ENCODE measurements around the gene RRP8.

Gene RRP8

DNA sequence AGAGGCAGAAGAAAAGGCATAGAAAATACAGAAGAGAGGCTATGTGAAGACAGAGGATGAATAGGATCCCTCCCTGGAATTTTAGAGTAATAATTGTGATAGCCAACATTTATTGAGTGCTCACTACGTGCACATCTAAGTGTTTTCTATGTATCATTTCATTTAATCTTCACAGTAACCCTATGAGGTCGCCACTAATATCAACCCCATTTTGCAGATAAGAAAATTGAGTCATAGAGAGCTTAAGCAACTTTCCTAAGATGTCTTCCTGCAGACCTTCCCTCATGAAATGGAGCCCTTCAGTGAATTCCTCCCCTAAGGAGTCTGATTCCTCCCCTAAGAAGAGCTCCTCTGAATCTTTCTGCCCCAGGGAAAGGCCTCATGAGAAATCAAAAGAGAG lies 38.1 kb downstream of the RRP8 start:
- TF ChIP-seq EP300 (IDR thresholded peaks at IDR 0.05; ENCODE audit: borderline replicate concordance) (no peak), TCF12 (IDR thresholded peaks at IDR 0.05; ENCODE audit: low read depth) (no peak), CEBPB (IDR thresholded peaks at IDR 0.05) (no peak), RAD21 (IDR thresholded peaks at IDR 0.05; ENCODE audit: low read depth) (no peak), NFIC (IDR thresholded peaks at IDR 0.05) (no peak), TAF1 (IDR thresholded peaks at IDR 0.05; ENCODE audit: low read depth) (no peak), YY1 (IDR thresholded peaks at IDR 0.05; ENCODE audit: low read depth) (no peak)
- TF ChIP-seq, protein P1, sequence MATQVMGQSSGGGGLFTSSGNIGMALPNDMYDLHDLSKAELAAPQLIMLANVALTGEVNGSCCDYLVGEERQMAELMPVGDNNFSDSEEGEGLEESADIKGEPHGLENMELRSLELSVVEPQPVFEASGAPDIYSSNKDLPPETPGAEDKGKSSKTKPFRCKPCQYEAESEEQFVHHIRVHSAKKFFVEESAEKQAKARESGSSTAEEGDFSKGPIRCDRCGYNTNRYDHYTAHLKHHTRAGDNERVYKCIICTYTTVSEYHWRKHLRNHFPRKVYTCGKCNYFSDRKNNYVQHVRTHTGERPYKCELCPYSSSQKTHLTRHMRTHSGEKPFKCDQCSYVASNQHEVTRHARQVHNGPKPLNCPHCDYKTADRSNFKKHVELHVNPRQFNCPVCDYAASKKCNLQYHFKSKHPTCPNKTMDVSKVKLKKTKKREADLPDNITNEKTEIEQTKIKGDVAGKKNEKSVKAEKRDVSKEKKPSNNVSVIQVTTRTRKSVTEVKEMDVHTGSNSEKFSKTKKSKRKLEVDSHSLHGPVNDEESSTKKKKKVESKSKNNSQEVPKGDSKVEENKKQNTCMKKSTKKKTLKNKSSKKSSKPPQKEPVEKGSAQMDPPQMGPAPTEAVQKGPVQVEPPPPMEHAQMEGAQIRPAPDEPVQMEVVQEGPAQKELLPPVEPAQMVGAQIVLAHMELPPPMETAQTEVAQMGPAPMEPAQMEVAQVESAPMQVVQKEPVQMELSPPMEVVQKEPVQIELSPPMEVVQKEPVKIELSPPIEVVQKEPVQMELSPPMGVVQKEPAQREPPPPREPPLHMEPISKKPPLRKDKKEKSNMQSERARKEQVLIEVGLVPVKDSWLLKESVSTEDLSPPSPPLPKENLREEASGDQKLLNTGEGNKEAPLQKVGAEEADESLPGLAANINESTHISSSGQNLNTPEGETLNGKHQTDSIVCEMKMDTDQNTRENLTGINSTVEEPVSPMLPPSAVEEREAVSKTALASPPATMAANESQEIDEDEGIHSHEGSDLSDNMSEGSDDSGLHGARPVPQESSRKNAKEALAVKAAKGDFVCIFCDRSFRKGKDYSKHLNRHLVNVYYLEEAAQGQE (IDR thresholded peaks at IDR 0.05; ENCODE audit: low read depth), result no peak
- TF ChIP-seq, protein P2, sequence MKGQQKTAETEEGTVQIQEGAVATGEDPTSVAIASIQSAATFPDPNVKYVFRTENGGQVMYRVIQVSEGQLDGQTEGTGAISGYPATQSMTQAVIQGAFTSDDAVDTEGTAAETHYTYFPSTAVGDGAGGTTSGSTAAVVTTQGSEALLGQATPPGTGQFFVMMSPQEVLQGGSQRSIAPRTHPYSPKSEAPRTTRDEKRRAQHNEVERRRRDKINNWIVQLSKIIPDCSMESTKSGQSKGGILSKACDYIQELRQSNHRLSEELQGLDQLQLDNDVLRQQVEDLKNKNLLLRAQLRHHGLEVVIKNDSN (IDR thresholded peaks at IDR 0.05), result no peak
- TF ChIP-seq, protein P3, sequence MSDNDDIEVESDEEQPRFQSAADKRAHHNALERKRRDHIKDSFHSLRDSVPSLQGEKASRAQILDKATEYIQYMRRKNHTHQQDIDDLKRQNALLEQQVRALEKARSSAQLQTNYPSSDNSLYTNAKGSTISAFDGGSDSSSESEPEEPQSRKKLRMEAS (IDR thresholded peaks at IDR 0.05), result no peak

DNA sequence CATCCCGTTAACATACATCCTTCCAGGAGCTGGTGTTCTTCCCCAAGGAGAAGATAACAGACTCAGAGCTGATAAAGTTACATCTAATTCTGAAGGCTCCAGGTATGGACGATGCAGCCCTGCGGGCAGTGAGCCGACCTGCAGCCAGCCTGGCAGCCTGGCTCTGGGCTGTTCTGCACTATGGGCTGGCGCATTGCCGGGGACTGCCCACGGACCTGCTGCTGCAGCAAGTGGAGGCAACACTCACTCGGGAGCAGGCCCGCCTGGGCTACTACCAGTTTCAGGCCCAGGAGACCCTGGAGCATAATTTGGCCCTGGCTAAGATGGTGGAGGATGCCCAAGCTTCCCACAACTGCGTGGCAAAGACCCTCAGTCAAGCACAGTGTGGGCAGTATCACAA lies 39.7 kb downstream of the RRP8 start:
- TF ChIP-seq, protein P1 (IDR thresholded peaks at IDR 0.05; ENCODE audit: low read depth), result no peak
- TF ChIP-seq CEBPB (IDR thresholded peaks at IDR 0.05), result no peak
- no peak for TF ChIP-seq TCF12 (IDR thresholded peaks at IDR 0.05; ENCODE audit: low read depth)
- no peak for TF ChIP-seq RAD21 (IDR thresholded peaks at IDR 0.05; ENCODE audit: low read depth)
- TF ChIP-seq ZBTB7A (IDR thresholded peaks at IDR 0.05; ENCODE audit: low read depth), result no peak
- TF ChIP-seq, protein P2 (IDR thresholded peaks at IDR 0.05), result no peak
- TF ChIP-seq, protein P3 (IDR thresholded peaks at IDR 0.05), result no peak
- no peak for TF ChIP-seq YY1 (IDR thresholded peaks at IDR 0.05; ENCODE audit: low read depth)
- TF ChIP-seq NFIC (IDR thresholded peaks at IDR 0.05), result no peak
- no peak for TF ChIP-seq EP300 (IDR thresholded peaks at IDR 0.05; ENCODE audit: borderline replicate concordance)
- TF ChIP-seq CREB1 (IDR thresholded peaks at IDR 0.05; ENCODE audit: low read depth), result no peak
- TF ChIP-seq TEAD4 (IDR thresholded peaks at IDR 0.05), result no peak
- TF ChIP-seq TAF1 (IDR thresholded peaks at IDR 0.05; ENCODE audit: low read depth), result no peak
- no peak for TF ChIP-seq EGR1 (IDR thresholded peaks at IDR 0.05)
- TF ChIP-seq FOXM1 (IDR thresholded peaks at IDR 0.05; ENCODE audit: borderline replicate concordance, low read depth), result no peak

DNA sequence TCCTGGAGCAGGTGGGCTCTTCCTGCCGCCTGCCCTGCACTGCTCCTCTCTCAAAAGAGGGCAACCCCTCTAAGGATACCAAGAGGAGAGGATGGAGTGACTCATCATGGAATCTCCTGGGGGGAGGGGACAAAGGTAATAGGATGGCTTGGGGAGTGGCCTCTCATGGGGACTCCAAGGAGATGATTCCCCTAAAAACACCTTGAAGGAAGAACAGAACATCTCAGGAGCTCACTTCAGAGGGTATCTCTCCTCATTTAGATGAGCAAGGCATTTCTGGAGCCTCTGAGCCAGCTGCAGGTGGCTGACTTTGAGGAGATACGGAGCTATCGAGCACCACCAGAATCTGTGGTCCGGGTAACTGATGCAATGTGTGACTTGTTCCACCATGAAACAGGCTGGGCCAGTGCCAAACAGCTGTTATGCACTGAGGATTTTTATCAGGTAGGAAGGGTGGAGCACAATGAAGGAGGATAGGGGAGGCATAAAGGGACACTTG lies 40.2 kb downstream of the RRP8 start:
- TF ChIP-seq CREB1 (IDR thresholded peaks at IDR 0.05; ENCODE audit: low read depth), result no peak
- no peak for TF ChIP-seq YY1 (IDR thresholded peaks at IDR 0.05; ENCODE audit: low read depth)
- TF ChIP-seq EGR1 (IDR thresholded peaks at IDR 0.05), result no peak
- no peak for TF ChIP-seq TEAD4 (IDR thresholded peaks at IDR 0.05)
- no peak for TF ChIP-seq TAF1 (IDR thresholded peaks at IDR 0.05; ENCODE audit: low read depth)
- TF ChIP-seq EP300 (IDR thresholded peaks at IDR 0.05; ENCODE audit: borderline replicate concordance), result no peak
- no peak for TF ChIP-seq TCF12 (IDR thresholded peaks at IDR 0.05; ENCODE audit: low read depth)
- TF ChIP-seq CEBPB (IDR thresholded peaks at IDR 0.05), result no peak
- TF ChIP-seq, protein P2 (IDR thresholded peaks at IDR 0.05), result no peak
- no peak for TF ChIP-seq NFIC (IDR thresholded peaks at IDR 0.05)
- TF ChIP-seq, protein P3 (IDR thresholded peaks at IDR 0.05), result no peak
- TF ChIP-seq RAD21 (IDR thresholded peaks at IDR 0.05; ENCODE audit: low read depth), result no peak
- TF ChIP-seq ZBTB7A (IDR thresholded peaks at IDR 0.05; ENCODE audit: low read depth), result no peak
- no peak for TF ChIP-seq FOXM1 (IDR thresholded peaks at IDR 0.05; ENCODE audit: borderline replicate concordance, low read depth)
- TF ChIP-seq, protein P1 (IDR thresholded peaks at IDR 0.05; ENCODE audit: low read depth), result no peak

DNA sequence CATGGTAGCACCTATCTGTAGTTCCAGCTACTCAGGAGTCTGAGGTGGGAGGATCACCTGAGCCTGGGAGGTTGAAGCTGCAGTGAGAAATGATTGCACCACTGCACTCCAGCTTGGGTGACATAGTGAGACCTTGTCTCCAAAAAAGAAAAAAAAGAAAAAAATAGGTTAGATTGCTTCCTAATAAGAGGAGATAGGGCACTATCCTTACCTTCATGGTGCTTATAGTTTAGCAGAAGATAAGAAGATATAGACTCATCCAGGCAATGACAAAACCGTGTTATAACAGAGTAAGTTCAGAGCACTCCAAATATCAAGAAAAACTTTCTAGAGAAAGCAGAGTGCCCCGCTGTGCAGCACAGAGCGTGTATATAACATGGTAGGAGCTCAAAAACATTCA lies 42.1 kb downstream of the RRP8 start:
- TF ChIP-seq CEBPB (IDR thresholded peaks at IDR 0.05), result no peak
- no peak for TF ChIP-seq TEAD4 (IDR thresholded peaks at IDR 0.05)
- no peak for TF ChIP-seq NFIC (IDR thresholded peaks at IDR 0.05)
- TF ChIP-seq, protein P3 (IDR thresholded peaks at IDR 0.05), result no peak
- no peak for TF ChIP-seq ZBTB7A (IDR thresholded peaks at IDR 0.05; ENCODE audit: low read depth)
- TF ChIP-seq CREB1 (IDR thresholded peaks at IDR 0.05; ENCODE audit: low read depth), result no peak
- no peak for TF ChIP-seq FOXM1 (IDR thresholded peaks at IDR 0.05; ENCODE audit: borderline replicate concordance, low read depth)
- TF ChIP-seq, protein P2 (IDR thresholded peaks at IDR 0.05), result no peak
- TF ChIP-seq, protein P1 (IDR thresholded peaks at IDR 0.05; ENCODE audit: low read depth), result no peak
- no peak for TF ChIP-seq TAF1 (IDR thresholded peaks at IDR 0.05; ENCODE audit: low read depth)
- TF ChIP-seq EP300 (IDR thresholded peaks at IDR 0.05; ENCODE audit: borderline replicate concordance), result no peak
- no peak for TF ChIP-seq EGR1 (IDR thresholded peaks at IDR 0.05)
- no peak for TF ChIP-seq YY1 (IDR thresholded peaks at IDR 0.05; ENCODE audit: low read depth)
- no peak for TF ChIP-seq RAD21 (IDR thresholded peaks at IDR 0.05; ENCODE audit: low read depth)
- no peak for TF ChIP-seq TCF12 (IDR thresholded peaks at IDR 0.05; ENCODE audit: low read depth)

All from Ishikawa (cell line).